Mucosa of descending colon (tissue), 3 donors: Measurements from ENCODE around the gene VPS33B. TPM values are rescaled to one million over a fixed set of nuclear protein-coding genes. Genes with fewer than 3 reads are reported as not detected.

Source experiments
- ATAC-seq: fragments of 200-7000 bp; cut with Tn5 transposase; one replicate; pipeline ENCODE4 v1.9.1; 2020; ENCODE audit warnings: mild to moderate bottlenecking, moderate library complexity
- DNase-seq, 3 donors: peaks; one replicate each; pipeline ENCODE4 v3.0.0-alpha.2; 2020
- H3K36me3 ChIP-seq: fragments of 200-600 bp; one replicate; pipeline ENCODE4 v1.8.0; 2021; ENCODE audit warnings: low read depth, mild to moderate bottlenecking
- H3K4me1 ChIP-seq: fragments of 200-600 bp; one replicate; pipeline ENCODE4 v1.8.0; 2021; ENCODE audit warnings: low read depth, mild to moderate bottlenecking
- H3K4me3 ChIP-seq: fragments of 200-600 bp; one replicate; pipeline ENCODE4 v1.8.0; 2021; ENCODE audit warnings: mild to moderate bottlenecking
- H3K9me3 ChIP-seq: fragments of 200-600 bp; one replicate; pipeline ENCODE4 v1.8.0; 2021; ENCODE audit warnings: mild to moderate bottlenecking
- intact Hi-C, 2 donors: fragments of 100-400 bp; cut with DNase I in 1 of 2; cut with micrococcal nuclease in 1 of 2; formaldehyde crosslinking; loops; one replicate each; pipeline versions ENCODE4 v1.11.0 to v1.11.1; 2022; cut with DNase I, micrococcal nuclease
- total RNA-seq, 3 donors: library from RNA; stranded (reverse); fragmentation: NEBNext Ultra II Directional in 2 of 3; extraction: Animal tissue kit (Norgen Biotek cat#: 25700) in 2 of 3; gene quantifications; one replicate each; pipeline versions ENCODE4 v1.2.1 to v1.2.4, GENCODE V29; 2021 to 2023
- TF ChIP-seq, protein P1 (sequence below): fragments of 200-600 bp; IDR thresholded peaks from one replicate; pipeline ENCODE4 v1.8.0; 2022; ENCODE audit warnings: antibody characterized with exemption, mild to moderate bottlenecking
- donor health status: DM: no; HTN: no; CAD: no; lungs with moderate emphysema.
- donor health status: DM: no; HTN: no; CAD: no.
- donor health status: DM: no; HTN: yes; CAD: no.

The VPS33B gene
- total RNA-seq, 3 donors from 2014 or later: 13.4 to 22.7 (median 16.2) TPM

DNA sequence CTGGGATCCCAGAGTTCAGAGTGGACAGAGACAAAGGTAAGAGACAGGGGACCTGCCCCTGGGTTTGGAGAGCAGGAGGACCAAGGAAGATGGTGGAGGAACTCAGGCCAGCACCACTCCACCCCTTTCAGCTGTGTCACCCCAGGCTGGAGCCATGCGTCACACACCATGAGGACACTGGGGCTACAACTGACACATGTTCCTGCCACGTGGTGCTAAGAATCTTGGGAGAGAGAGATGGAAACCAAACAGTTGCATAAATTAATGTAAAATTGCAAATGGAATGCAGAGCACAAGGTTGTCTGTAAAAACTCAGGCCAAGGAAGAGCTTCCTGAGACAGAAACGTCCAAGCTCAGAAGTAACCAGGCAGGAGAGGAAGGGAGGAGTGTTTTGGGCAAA lies 22.7 kb upstream of the VPS33B start:
- Histone ChIP-seq H3K36me3 (no peaks in the 10 kb centered on the region), H3K9me3 (no peaks in the 10 kb centered on the region), H3K4me1 (peaks cover 5% of the 10 kb centered on the region), H3K4me3 (no peak overlapping the region)
- intact Hi-C loops: no loop called here
- TF ChIP-seq, protein P1, sequence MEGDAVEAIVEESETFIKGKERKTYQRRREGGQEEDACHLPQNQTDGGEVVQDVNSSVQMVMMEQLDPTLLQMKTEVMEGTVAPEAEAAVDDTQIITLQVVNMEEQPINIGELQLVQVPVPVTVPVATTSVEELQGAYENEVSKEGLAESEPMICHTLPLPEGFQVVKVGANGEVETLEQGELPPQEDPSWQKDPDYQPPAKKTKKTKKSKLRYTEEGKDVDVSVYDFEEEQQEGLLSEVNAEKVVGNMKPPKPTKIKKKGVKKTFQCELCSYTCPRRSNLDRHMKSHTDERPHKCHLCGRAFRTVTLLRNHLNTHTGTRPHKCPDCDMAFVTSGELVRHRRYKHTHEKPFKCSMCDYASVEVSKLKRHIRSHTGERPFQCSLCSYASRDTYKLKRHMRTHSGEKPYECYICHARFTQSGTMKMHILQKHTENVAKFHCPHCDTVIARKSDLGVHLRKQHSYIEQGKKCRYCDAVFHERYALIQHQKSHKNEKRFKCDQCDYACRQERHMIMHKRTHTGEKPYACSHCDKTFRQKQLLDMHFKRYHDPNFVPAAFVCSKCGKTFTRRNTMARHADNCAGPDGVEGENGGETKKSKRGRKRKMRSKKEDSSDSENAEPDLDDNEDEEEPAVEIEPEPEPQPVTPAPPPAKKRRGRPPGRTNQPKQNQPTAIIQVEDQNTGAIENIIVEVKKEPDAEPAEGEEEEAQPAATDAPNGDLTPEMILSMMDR: no peak
- ATAC-seq: no peak
- DNase-seq: no peak

DNA sequence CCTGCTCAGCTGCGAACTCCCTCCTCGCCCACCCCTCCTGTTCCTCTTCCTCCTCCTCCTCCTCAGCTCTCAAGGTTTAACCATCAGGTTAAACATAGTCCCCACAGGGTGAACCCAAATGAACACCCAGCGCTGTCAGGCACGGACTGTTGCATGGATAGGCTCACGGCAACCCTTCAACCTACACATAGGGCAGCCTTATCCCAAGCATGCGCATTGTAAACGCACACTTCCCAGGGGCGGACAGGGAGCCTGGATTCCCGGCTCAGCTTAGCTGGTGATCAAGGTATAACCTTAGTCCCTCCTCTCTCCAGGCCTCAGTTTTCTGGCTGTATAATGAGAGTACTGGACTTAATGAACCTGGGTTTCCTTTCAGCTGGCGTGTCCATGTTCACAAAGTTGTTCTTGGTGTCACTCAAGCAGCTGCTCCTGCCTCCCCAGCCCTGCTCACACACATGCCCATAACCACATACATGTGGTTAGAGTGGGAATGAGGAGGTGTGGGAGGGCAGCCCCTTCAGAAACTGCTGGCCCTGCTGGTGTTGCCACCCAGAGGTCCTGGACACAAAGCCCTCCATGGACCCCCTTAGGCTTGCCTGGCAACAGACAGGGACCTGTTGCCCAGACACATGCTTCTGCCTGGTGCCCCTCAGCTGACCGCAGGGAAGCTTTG lies 20.9 kb upstream of the VPS33B start:
- TF ChIP-seq, protein P1: no peak
- Histone ChIP-seq H3K4me3 (no peak overlapping the region), H3K9me3 (no peaks in the 10 kb centered on the region), H3K4me1 (no peaks in the 10 kb centered on the region), H3K36me3 (no peaks in the 10 kb centered on the region)
- DNase-seq (no peak), ATAC-seq (no peak)
- intact Hi-C loops: no loop called here

DNA sequence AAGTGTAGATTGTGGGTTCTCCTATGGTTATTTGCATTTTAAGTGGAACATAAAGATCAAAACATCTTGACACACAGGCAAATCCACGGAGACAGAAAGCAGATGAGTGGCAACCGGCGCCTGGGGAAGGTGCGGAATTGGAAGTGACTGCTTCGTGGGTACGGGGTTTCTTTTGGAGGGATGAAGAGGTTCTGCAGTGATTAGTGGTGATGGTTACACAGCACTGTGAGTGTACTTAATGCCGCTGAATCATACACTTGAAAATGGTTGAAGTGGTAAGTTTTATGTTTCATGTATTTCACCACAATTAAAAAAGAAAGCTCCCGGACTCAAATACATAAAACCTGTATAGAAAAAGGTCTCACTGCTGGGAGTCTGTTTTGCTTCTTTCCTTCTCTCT lies 18.5 kb upstream of the VPS33B start:
- no peaks in the 10 kb centered on the region for H3K36me3 ChIP-seq
- TF ChIP-seq, protein P1: no peak
- H3K4me3 ChIP-seq: no peak overlapping the region
- no peaks in the 10 kb centered on the region for H3K9me3 ChIP-seq
- no peak for ATAC-seq
- intact Hi-C loops: no loop called here
- no peak for DNase-seq
- no peaks in the 10 kb centered on the region for H3K4me1 ChIP-seq

DNA sequence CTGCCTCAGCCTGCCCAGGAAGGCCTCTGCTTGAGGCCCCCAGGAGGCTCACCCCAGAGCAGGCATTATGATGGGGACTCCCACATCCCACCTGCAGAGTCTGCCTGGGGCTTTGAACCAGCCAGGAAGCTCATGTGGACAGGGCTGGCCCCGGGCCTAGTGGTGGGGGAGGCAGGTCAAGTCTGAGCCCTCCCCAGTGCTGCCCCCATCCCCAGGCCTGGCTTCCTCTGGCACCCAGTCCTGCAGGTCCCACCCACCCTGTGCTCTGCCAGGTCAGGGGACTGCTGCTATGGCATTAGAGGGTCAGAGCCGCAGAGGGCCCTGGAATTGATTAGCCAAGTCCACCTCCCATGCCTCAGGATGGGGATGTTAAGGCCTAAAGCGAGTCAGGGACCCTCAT lies 17.6 kb upstream of the VPS33B start:
- DNase-seq (no peak), ATAC-seq (no peak)
- Histone ChIP-seq H3K9me3 (no peaks in the 10 kb centered on the region), H3K36me3 (no peaks in the 10 kb centered on the region), H3K4me1 (no peaks in the 10 kb centered on the region), H3K4me3 (no peak overlapping the region)
- TF ChIP-seq, protein P1: no peak
- intact Hi-C loops: no loop called here

DNA sequence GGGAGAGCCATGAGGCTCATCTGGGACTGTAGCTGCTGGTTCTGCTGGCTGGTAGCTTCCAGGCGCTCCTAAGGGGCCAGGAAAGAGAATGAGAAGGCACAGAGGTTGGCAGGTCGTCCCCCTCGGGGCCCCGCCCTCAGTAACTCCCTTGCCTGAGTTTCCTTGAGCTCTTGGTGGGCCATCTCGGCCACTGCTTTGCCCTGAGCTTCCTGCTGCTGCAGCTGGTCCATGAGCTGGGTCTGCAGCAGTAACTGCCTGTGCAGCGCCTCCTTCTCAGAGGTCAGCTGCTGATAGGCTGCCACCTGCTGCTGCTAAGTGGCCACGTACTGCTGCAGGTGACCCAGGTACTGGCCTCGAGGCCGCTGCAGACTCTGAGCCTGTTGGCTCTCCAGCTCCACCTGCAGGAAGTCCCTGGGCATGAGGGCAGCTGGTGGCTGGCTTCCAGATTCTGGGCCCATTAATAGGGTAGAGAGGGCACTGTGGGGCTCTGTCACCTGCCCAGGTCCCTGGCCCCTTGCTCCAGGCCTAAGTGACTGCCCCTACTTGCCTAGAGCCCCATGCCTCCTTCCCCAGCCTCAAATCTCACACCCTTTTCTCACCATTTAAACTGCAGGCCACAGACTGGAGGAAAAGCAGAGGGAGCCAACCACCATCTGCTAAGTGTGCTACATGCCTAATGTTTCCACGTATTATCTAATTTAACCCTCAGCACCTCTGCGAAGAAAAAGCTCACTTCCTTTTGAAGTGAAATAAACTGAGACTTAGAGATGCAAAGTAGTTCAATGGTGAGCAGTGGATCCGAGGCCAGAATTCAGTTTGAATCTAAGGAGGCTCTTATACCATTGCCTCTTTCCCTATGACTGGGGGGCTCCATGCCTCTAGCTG lies 10.8 kb upstream of the VPS33B start:
- Histone ChIP-seq H3K9me3 (no peaks in the 10 kb centered on the region), H3K36me3 (no peaks in the 10 kb centered on the region), H3K4me1 (peaks cover 5% of the 10 kb centered on the region), H3K4me3 (no peak overlapping the region)
- DNase-seq (peak; percentile 81 to 91 (median 88)), ATAC-seq (peak; percentile 98)
- intact Hi-C loops: no loop called here
- TF ChIP-seq, protein P1: peak; percentile 82
